Esophagus squamous epithelium (tissue), 4 donors: Measurements from ENCODE around the gene OR51B5.

Source experiments
- CTCF ChIP-seq, 6 experiments: fragments of 450-650 bp in 4 of 6; fragments of 200-600 bp in 2 of 6; sonication (generic) in 2 of 6; IDR thresholded peaks; one replicate each; pipeline ENCODE4 v1.5.1; 2016 to 2019; ENCODE audit warnings: antibody characterized with exemption in 6 of 6, mild to moderate bottlenecking in 4 of 6, moderate library complexity in 4 of 6
- POLR2A ChIP-seq, 4 donors: fragments of 450-650 bp; IDR thresholded peaks; one replicate each; pipeline ENCODE4 v1.6.1; 2017; ENCODE audit warnings: antibody characterized with exemption in 4 of 4, mild to moderate bottlenecking in 4 of 4, moderate library complexity in 3 of 4

- TF ChIP-seq CTCF (IDR thresholded peaks at IDR 0.05): no peak
- TF ChIP-seq POLR2A (IDR thresholded peaks at IDR 0.05): no peak
These were observed 20.9 kb upstream of the OR51B5 start for GRCh38 chr11:5364214-5364613.
